CD4-positive, alpha-beta T cell (primary cell): ENCODE data around the gene KAT2B. TPM values are rescaled to one million over a fixed set of nuclear protein-coding genes. Genes with fewer than 3 reads are reported as not detected.

Source experiments
- ATAC-seq: fragments of 200-7000 bp; cut with Tn5 transposase; one replicate; pipeline ENCODE4 v1.10.0; 2022; ENCODE audit warnings: mild to moderate bottlenecking; ENCODE audit not compliant: poor library complexity
- CTCF ChIA-PET: fragments of 350-600 bp; sonication (Branson Sonifier 250); formaldehyde crosslinking; loops from one replicate; lab custom pipeline; 2021; ENCODE audit warnings: antibody characterized with exemption, inconsistent platforms; lab: Charles Lee
- POLR2A ChIA-PET: fragments of 350-600 bp; sonication (Branson Sonifier 250); formaldehyde crosslinking; loops from one replicate; lab custom pipeline; 2021; ENCODE audit warnings: antibody characterized with exemption, inconsistent platforms; lab: Charles Lee
- DNase-seq, 14 experiments: peaks; one replicate each; pipeline ENCODE4 v3.0.0-alpha.2; 2013 to 2020; ENCODE audit warnings: mixed read lengths in 2 of 14
- H3K27ac ChIP-seq, 2 donors: one replicate each; pipeline versions ENCODE4 v1.5.1 to v1.7.0; 2013; ENCODE audit warnings: low read length in 2 of 2, low read depth in 1 of 2, mild to moderate bottlenecking in 1 of 2
- H3K27me3 ChIP-seq, 2 experiments: 1 replicate in 1 of 2; 2 replicates in 1 of 2; pipeline versions ENCODE4 v1.6.1 to v1.7.0; 2013; ENCODE audit warnings: low read length in 2 of 2, control low read depth in 1 of 2, mild to moderate bottlenecking in 1 of 2, moderate library complexity in 1 of 2; ENCODE audit not compliant: insufficient read depth in 2 of 2, control insufficient read depth in 1 of 2
- H3K36me3 ChIP-seq: one replicate; pipeline ENCODE4 v1.6.1; 2013; ENCODE audit warnings: low read length, control low read depth; ENCODE audit not compliant: insufficient read depth
- H3K4me1 ChIP-seq: one replicate; pipeline ENCODE4 v1.6.1; 2013; ENCODE audit warnings: low read length, control low read depth; ENCODE audit not compliant: insufficient read depth
- H3K4me3 ChIP-seq: one replicate; pipeline ENCODE4 v1.5.1; 2013; ENCODE audit warnings: mild to moderate bottlenecking, low read length, moderate library complexity
- H3K9me3 ChIP-seq, 2 experiments: 1 replicate in 1 of 2; 2 replicates in 1 of 2; pipeline versions ENCODE4 v1.6.1 to v1.7.0; 2013; ENCODE audit warnings: low read length in 2 of 2, mild to moderate bottlenecking in 2 of 2, control low read depth in 1 of 2, moderate library complexity in 1 of 2; ENCODE audit not compliant: control insufficient read depth in 1 of 2, insufficient read depth in 1 of 2
- H3K27ac Mint-ChIP-seq: one replicate; pipeline ENCODE4 v1.8.0; 2020; ENCODE audit warnings: mixed read lengths
- H3K27me3 Mint-ChIP-seq: one replicate; pipeline ENCODE4 v1.8.0; 2021; ENCODE audit warnings: mixed read lengths
- H3K36me3 Mint-ChIP-seq: one replicate; pipeline ENCODE4 v1.8.0; 2021; ENCODE audit warnings: low read depth, mixed read lengths
- H3K4me1 Mint-ChIP-seq: one replicate; pipeline ENCODE4 v1.8.0; 2021; ENCODE audit warnings: low read depth, mixed read lengths
- H3K4me3 Mint-ChIP-seq: one replicate; pipeline ENCODE4 v1.8.0; 2020; ENCODE audit warnings: mild to moderate bottlenecking, mixed read lengths
- H3K9me3 Mint-ChIP-seq: one replicate; pipeline ENCODE4 v1.8.0; 2020; ENCODE audit warnings: mixed read lengths
- CTCF ChIP-seq: fragments of 200-600 bp; IDR thresholded peaks from one replicate; pipeline ENCODE4 v1.8.0; 2022; ENCODE audit warnings: antibody characterized with exemption, mild to moderate bottlenecking
- intact Hi-C, 2 experiments: fragments of 100-400 bp; cut with DNase I in 1 of 2; cut with micrococcal nuclease in 1 of 2; formaldehyde crosslinking; loops; one replicate each; pipeline versions ENCODE4 v1.15.1 to v1.9.0; 2023 to 2025; cut with DNase I, micrococcal nuclease
- total RNA-seq, 174 experiments: library from RNA in 2 of 174; stranded (reverse) in 2 of 174; gene quantifications; one replicate each; pipeline ENCODE4 v1.2.3 and lab custom pipeline; 2021 to 2026

Gene KAT2B
- total RNA-seq, 2 experiments from 2014 or later = 50.9 to 54.4 TPM

- no peak for TF ChIP-seq CTCF
- Mint-ChIP-seq H3K27me3 (no peaks in the 10 kb centered on the region), H3K27ac (no peak overlapping the region), H3K9me3 (no peaks in the 10 kb centered on the region), H3K4me3 (no peak overlapping the region), H3K36me3 (peaks cover 82% of the 10 kb centered on the region), H3K4me1 (no peaks in the 10 kb centered on the region)
- H3K4me3 ChIP-seq = no peak overlapping the region
- POLR2A ChIA-PET = no interaction called here
- intact Hi-C loops = no loop called here
- H3K27ac ChIP-seq = no peak overlapping the region
- no peaks in the 10 kb centered on the region for H3K9me3 ChIP-seq
- H3K27me3 ChIP-seq = no peaks in the 10 kb centered on the region
- H3K36me3 ChIP-seq = peaks cover 51% of the 10 kb centered on the region
- ATAC-seq = no peak
- CTCF ChIA-PET = no interaction called here
- DNase-seq = no peak
- H3K4me1 ChIP-seq = no peaks in the 10 kb centered on the region
Observed at GRCh38 chr3:20130106-20130505, 89.9 kb downstream of the KAT2B start.

GRCh38 chr3:20136231-20136630 lies 96.0 kb downstream of the KAT2B start:
- no peaks in the 10 kb centered on the region for H3K4me1 Mint-ChIP-seq
- ChIA-PET POLR2A (no interaction called here), CTCF (interaction anchor here (1.1 to 1.2 kb wide), 2 partner anchors 20 to 52 kb away, joined by 3 read pairs; no protein-coding TSS in a partner anchor)
- H3K4me3 Mint-ChIP-seq = no peak overlapping the region
- no peaks in the 10 kb centered on the region for H3K9me3 ChIP-seq
- H3K36me3 ChIP-seq = peaks cover 37% of the 10 kb centered on the region
- no peak overlapping the region for H3K27ac ChIP-seq
- ATAC-seq (no peak), DNase-seq (no peak)
- H3K9me3 Mint-ChIP-seq = no peaks in the 10 kb centered on the region
- TF ChIP-seq CTCF = no peak
- no peak overlapping the region for H3K4me3 ChIP-seq
- intact Hi-C loops = no loop called here
- H3K27ac Mint-ChIP-seq = no peak overlapping the region
- H3K27me3 Mint-ChIP-seq = no peaks in the 10 kb centered on the region
- H3K27me3 ChIP-seq = no peaks in the 10 kb centered on the region
- no peaks in the 10 kb centered on the region for H3K4me1 ChIP-seq
- peaks cover 85% of the 10 kb centered on the region for H3K36me3 Mint-ChIP-seq

DNA sequence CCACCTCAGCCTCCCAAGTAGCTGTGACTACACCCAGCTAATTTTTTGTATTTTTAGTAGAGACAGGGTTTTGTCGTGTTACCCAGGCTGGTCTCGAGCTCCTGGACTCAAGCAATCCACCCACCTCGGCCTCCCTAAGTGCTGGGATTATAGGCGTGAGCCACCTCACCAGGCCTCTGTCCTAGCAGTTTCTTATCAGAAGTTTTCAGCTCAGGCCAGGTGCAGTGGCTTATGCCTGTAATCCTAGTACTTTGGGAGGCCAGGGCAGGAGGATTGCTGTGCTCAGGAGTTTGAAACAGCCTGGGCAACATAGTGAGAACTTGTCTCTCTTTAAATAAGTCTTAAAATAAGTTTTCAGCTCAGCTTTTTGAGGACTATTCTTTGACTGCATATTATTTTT lies 97.4 kb downstream of the KAT2B start:
- H3K4me3 Mint-ChIP-seq = no peak overlapping the region
- H3K9me3 ChIP-seq = no peaks in the 10 kb centered on the region
- H3K36me3 ChIP-seq = peaks cover 51% of the 10 kb centered on the region
- no peak for TF ChIP-seq CTCF
- ChIA-PET CTCF (interaction anchor here (1.2 kb wide), 1 partner anchor 54 kb away, joined by 3 read pairs; no protein-coding TSS in a partner anchor), POLR2A (no interaction called here)
- H3K27me3 Mint-ChIP-seq = no peaks in the 10 kb centered on the region
- H3K27me3 ChIP-seq = no peaks in the 10 kb centered on the region
- intact Hi-C loops = no loop called here
- peaks cover 93% of the 10 kb centered on the region for H3K36me3 Mint-ChIP-seq
- no peak for ATAC-seq
- DNase-seq = no peak
- no peaks in the 10 kb centered on the region for H3K4me1 ChIP-seq
- no peak overlapping the region for H3K27ac Mint-ChIP-seq
- H3K4me3 ChIP-seq = no peak overlapping the region
- no peaks in the 10 kb centered on the region for H3K4me1 Mint-ChIP-seq
- no peaks in the 10 kb centered on the region for H3K9me3 Mint-ChIP-seq
- H3K27ac ChIP-seq = no peak overlapping the region
